ENCODE measurements around the gene KLF5. TPM values are rescaled to one million over a fixed set of nuclear protein-coding genes. Genes with fewer than 3 reads are reported as not detected.

KLF5 gene
- polyA plus RNA-seq (2013, experiment 1 of 2) = 27.1 TPM
- 30.3 TPM for polyA plus RNA-seq (2013, experiment 2 of 2)

- WGBS (ENCODE audit: extremely low coverage, insufficient coverage, low lambda C conversion rate) = no CpG with 5 or more reads among the region's 93 CpGs
- H3K79me1 ChIP-seq (ENCODE audit: low read length) = peaks cover 5% of the 10 kb centered on the region
- peak within 1 kb of the TSS; percentile 59 for H3K23ac ChIP-seq (ENCODE audit: low read length)
- no peak within 1 kb of the TSS for H2BK5ac ChIP-seq (ENCODE audit: low read length)
- peak within 1 kb of the TSS; percentile 71 for H3K4ac ChIP-seq (ENCODE audit: low read depth, low read length)
- H2BK120ac ChIP-seq (ENCODE audit: low read depth, low read length) = no peak within 1 kb of the TSS
- H2BK15ac ChIP-seq (replicated peaks; ENCODE audit: low read depth) = no peak within 1 kb of the TSS
- H2AK5ac ChIP-seq (ENCODE audit: low read length) = no peak within 1 kb of the TSS
- H4K5ac ChIP-seq (ENCODE audit: low read length) = no peak within 1 kb of the TSS
- H3K4me3 ChIP-seq (ENCODE audit: low read length) = peak within 1 kb of the TSS; percentile 88
- H3K4me1 ChIP-seq (ENCODE audit: control insufficient read depth, low read depth, low read length) = no peaks in the 10 kb centered on the region
- peaks cover 11% of the 10 kb centered on the region for H3K79me2 ChIP-seq (ENCODE audit: control insufficient read depth, insufficient read depth, low read length)
- no peak within 1 kb of the TSS for H4K8ac ChIP-seq (ENCODE audit: low read depth, low read length)
- H3K9ac ChIP-seq (ENCODE audit: low read length) = peak within 1 kb of the TSS; percentile 77
- peak within 1 kb of the TSS; percentile 88 for H3K4me2 ChIP-seq (ENCODE audit: low read length)
- peak within 1 kb of the TSS; percentile 88 for H3K18ac ChIP-seq (ENCODE audit: low read length)
- peak within 1 kb of the TSS; percentile 92 for H3K56ac ChIP-seq (ENCODE audit: low read length)
- no peaks in the 10 kb centered on the region for H3K36me3 ChIP-seq (ENCODE audit: control insufficient read depth, insufficient read depth, low read length)
- peak within 1 kb of the TSS; percentile 59 for H3K27ac ChIP-seq (ENCODE audit: low read depth, low read length)
- peak; percentile 98 for DNase-seq
- H3K27me3 ChIP-seq (ENCODE audit: insufficient read depth, low read length, poor library complexity) = no peaks in the 10 kb centered on the region
These were observed at the start of gene KLF5 for GRCh38 chr13:73058736-73059459. TSS of gene KLF5 (plus strand) at chr13:73059005. CDS start at chr13:73059328, 323 bp downstream.

- no CpG with 5 or more reads among the region's 5 CpGs for WGBS (ENCODE audit: extremely low coverage, insufficient coverage, low lambda C conversion rate)
These were observed 47.1 kb upstream of the KLF5 start for GRCh38 chr13:73011751-73012150.

DNA sequence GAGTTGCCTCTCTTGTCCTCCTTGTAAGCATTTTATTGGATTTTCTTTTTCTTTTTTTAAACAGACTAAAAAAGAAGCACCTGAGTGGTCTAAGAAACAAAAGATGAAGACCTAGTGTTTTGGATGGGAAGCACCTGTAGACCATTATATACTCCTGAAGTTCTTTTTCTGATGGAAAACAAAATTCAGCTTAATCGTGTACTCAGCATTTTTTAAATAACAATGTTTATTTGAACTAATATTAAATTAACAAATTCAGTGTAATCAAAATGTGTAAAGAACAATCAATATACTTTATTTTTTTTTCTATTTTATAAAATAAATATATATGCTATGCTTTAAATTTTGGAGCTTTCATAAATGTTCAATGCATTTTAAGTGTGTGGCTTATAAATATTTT lies 43.0 kb upstream of the KLF5 start:
- WGBS (ENCODE audit: extremely low coverage, insufficient coverage, low lambda C conversion rate) = no CpG with 5 or more reads among the region's 1 CpG
- no peak overlapping the region for H2AK5ac ChIP-seq (ENCODE audit: low read length)

More at GRCh38 chr13:73011751-73012150, 47.1 kb upstream of the KLF5 start:
- Histone ChIP-seq H3K23ac (ENCODE audit: low read length) (no peak overlapping the region), H3K36me3 (ENCODE audit: control insufficient read depth, insufficient read depth, low read length) (no peaks in the 10 kb centered on the region), H3K4me1 (ENCODE audit: control insufficient read depth, low read depth, low read length) (no peaks in the 10 kb centered on the region), H3K56ac (ENCODE audit: low read length) (no peak overlapping the region), H3K4ac (ENCODE audit: low read depth, low read length) (no peak overlapping the region), H2BK5ac (ENCODE audit: low read length) (no peak overlapping the region), H3K27me3 (ENCODE audit: insufficient read depth, low read length, poor library complexity) (no peaks in the 10 kb centered on the region), H3K79me1 (ENCODE audit: low read length) (no peaks in the 10 kb centered on the region), H3K4me2 (ENCODE audit: low read length) (no peak overlapping the region), H3K27ac (ENCODE audit: low read depth, low read length) (no peak overlapping the region), H3K79me2 (ENCODE audit: control insufficient read depth, insufficient read depth, low read length) (no peaks in the 10 kb centered on the region), H2AK5ac (ENCODE audit: low read length) (no peak overlapping the region), H4K8ac (ENCODE audit: low read depth, low read length) (no peak overlapping the region), H2BK120ac (ENCODE audit: low read depth, low read length) (no peak overlapping the region), H3K9ac (ENCODE audit: low read length) (no peak overlapping the region), H4K5ac (ENCODE audit: low read length) (no peak overlapping the region), H2BK15ac (replicated peaks; ENCODE audit: low read depth) (no peak overlapping the region), H3K4me3 (ENCODE audit: low read length) (no peak overlapping the region), H3K18ac (ENCODE audit: low read length) (no peak overlapping the region)
- no peak for DNase-seq

DNA sequence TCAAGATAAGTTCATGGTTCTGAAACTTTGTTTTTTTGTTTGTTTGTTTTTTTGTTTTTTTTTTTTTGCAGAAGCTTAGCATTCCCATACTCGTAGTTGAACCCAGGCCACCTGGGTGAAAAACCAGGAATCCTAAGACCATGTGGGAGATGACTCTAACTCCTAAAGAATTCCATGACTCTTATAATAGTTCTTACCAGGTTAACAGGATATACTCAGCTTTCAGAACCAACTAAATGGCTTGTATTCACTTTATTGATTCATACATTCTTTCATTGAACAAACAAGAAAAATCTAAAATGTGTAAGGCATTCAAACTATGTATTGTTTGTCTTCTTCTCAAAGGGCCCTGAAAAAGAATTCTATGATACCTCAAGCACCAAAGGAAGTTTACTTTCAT lies 40.5 kb upstream of the KLF5 start:
- H3K79me2 ChIP-seq (ENCODE audit: control insufficient read depth, insufficient read depth, low read length) = no peaks in the 10 kb centered on the region
- H3K18ac ChIP-seq (ENCODE audit: low read length) = no peak overlapping the region
- no peak overlapping the region for H3K9ac ChIP-seq (ENCODE audit: low read length)
- H3K4me3 ChIP-seq (ENCODE audit: low read length) = no peak overlapping the region
- no peak overlapping the region for H4K8ac ChIP-seq (ENCODE audit: low read depth, low read length)
- no peak overlapping the region for H2AK5ac ChIP-seq (ENCODE audit: low read length)
- WGBS (ENCODE audit: extremely low coverage, insufficient coverage, low lambda C conversion rate) = no CpG with 5 or more reads among the region's 1 CpG
- H3K23ac ChIP-seq (ENCODE audit: low read length) = no peak overlapping the region
- no peak overlapping the region for H3K4ac ChIP-seq (ENCODE audit: low read depth, low read length)
- no peak overlapping the region for H3K56ac ChIP-seq (ENCODE audit: low read length)
- H3K27ac ChIP-seq (ENCODE audit: low read depth, low read length) = no peak overlapping the region
- no peak overlapping the region for H3K4me2 ChIP-seq (ENCODE audit: low read length)
- no peaks in the 10 kb centered on the region for H3K4me1 ChIP-seq (ENCODE audit: control insufficient read depth, low read depth, low read length)
- no peaks in the 10 kb centered on the region for H3K36me3 ChIP-seq (ENCODE audit: control insufficient read depth, insufficient read depth, low read length)
- no peak overlapping the region for H2BK5ac ChIP-seq (ENCODE audit: low read length)
- H3K27me3 ChIP-seq (ENCODE audit: insufficient read depth, low read length, poor library complexity) = no peaks in the 10 kb centered on the region
- no peak overlapping the region for H4K5ac ChIP-seq (ENCODE audit: low read length)
- no peak overlapping the region for H2BK120ac ChIP-seq (ENCODE audit: low read depth, low read length)
- no peak for DNase-seq
- no peaks in the 10 kb centered on the region for H3K79me1 ChIP-seq (ENCODE audit: low read length)
- H2BK15ac ChIP-seq (replicated peaks; ENCODE audit: low read depth) = no peak overlapping the region

More for the DNA sequence above, 43.0 kb upstream of the KLF5 start:
- Histone ChIP-seq H4K5ac (ENCODE audit: low read length) (no peak overlapping the region), H3K23ac (ENCODE audit: low read length) (no peak overlapping the region), H3K36me3 (ENCODE audit: control insufficient read depth, insufficient read depth, low read length) (no peaks in the 10 kb centered on the region), H3K9ac (ENCODE audit: low read length) (no peak overlapping the region), H2BK120ac (ENCODE audit: low read depth, low read length) (no peak overlapping the region), H3K4me3 (ENCODE audit: low read length) (no peak overlapping the region), H3K4ac (ENCODE audit: low read depth, low read length) (no peak overlapping the region), H2BK5ac (ENCODE audit: low read length) (no peak overlapping the region), H3K79me2 (ENCODE audit: control insufficient read depth, insufficient read depth, low read length) (no peaks in the 10 kb centered on the region), H4K8ac (ENCODE audit: low read depth, low read length) (no peak overlapping the region), H3K56ac (ENCODE audit: low read length) (no peak overlapping the region), H3K27me3 (ENCODE audit: insufficient read depth, low read length, poor library complexity) (no peaks in the 10 kb centered on the region), H3K18ac (ENCODE audit: low read length) (no peak overlapping the region), H2BK15ac (replicated peaks; ENCODE audit: low read depth) (no peak overlapping the region), H3K4me1 (ENCODE audit: control insufficient read depth, low read depth, low read length) (no peaks in the 10 kb centered on the region), H3K4me2 (ENCODE audit: low read length) (no peak overlapping the region), H3K27ac (ENCODE audit: low read depth, low read length) (no peak overlapping the region), H3K79me1 (ENCODE audit: low read length) (no peaks in the 10 kb centered on the region)
- no peak for DNase-seq

DNA sequence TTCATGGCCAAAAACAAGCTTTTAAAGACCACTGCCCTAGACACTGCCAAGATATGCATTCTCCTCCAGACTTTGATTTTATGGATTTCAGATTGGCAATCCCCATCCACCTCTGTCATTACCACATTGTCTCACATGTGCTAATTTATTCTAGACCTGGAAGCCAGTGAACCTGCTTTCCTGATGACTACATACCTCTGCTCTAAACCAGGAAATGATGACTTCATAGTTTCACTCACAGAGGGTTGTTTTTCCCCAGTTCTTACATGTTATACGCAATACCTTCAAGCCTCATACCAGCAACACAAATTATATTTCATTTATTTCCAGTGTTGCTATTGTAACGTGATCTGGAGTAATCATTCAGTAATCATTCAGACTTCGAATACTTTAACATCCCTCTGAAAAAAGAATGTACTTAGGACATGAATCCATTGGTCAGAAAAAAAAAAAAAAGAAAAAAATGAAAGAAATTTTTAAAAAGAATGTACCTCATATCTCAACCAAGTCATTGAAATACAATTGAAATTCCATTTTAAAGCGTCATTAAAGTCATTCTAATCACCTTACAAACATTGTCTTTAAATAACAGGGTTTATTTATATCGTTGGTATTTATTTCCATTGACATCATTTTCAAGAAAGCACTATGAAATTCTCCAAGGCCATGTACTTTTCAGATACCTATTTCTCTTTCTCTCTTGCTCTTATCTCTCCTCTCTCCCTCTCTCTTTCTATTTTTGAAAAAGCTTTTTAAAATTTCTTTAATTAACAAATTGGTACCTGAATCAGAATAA lies 33.4 kb upstream of the KLF5 start:
- Histone ChIP-seq H3K23ac (ENCODE audit: low read length) (no peak overlapping the region), H3K27me3 (ENCODE audit: insufficient read depth, low read length, poor library complexity) (no peaks in the 10 kb centered on the region), H2BK5ac (ENCODE audit: low read length) (no peak overlapping the region), H3K4me2 (ENCODE audit: low read length) (no peak overlapping the region), H4K5ac (ENCODE audit: low read length) (no peak overlapping the region), H3K9ac (ENCODE audit: low read length) (no peak overlapping the region), H3K79me2 (ENCODE audit: control insufficient read depth, insufficient read depth, low read length) (no peaks in the 10 kb centered on the region), H3K36me3 (ENCODE audit: control insufficient read depth, insufficient read depth, low read length) (no peaks in the 10 kb centered on the region), H3K27ac (ENCODE audit: low read depth, low read length) (no peak overlapping the region), H3K4me3 (ENCODE audit: low read length) (no peak overlapping the region), H2BK15ac (replicated peaks; ENCODE audit: low read depth) (no peak overlapping the region), H3K4me1 (ENCODE audit: control insufficient read depth, low read depth, low read length) (no peaks in the 10 kb centered on the region), H3K56ac (ENCODE audit: low read length) (no peak overlapping the region), H2AK5ac (ENCODE audit: low read length) (no peak overlapping the region), H4K8ac (ENCODE audit: low read depth, low read length) (no peak overlapping the region), H3K18ac (ENCODE audit: low read length) (no peak overlapping the region), H3K79me1 (ENCODE audit: low read length) (no peaks in the 10 kb centered on the region), H3K4ac (ENCODE audit: low read depth, low read length) (no peak overlapping the region), H2BK120ac (ENCODE audit: low read depth, low read length) (no peak overlapping the region)
- peak; percentile 69 for DNase-seq
- WGBS (ENCODE audit: extremely low coverage, insufficient coverage, low lambda C conversion rate) = no CpG with 5 or more reads among the region's 5 CpGs
